ENCODE results near the gene C2orf15. TPM values are rescaled to one million over a fixed set of nuclear protein-coding genes. Genes with fewer than 3 reads are reported as not detected.

C2orf15 gene
- total and polyA plus RNA-seq, 9 of the 15 experiments (the other 6 are each of a cell fraction or from before 2014, with no cell fraction given) = 0.04 to 0.27 (median 0.15) TPM; not detected in 1

- peak in 1 of 2 experiments; percentile 46; a peak in 2 of 4 replicates for TF ChIP-seq MNT (conservative IDR thresholded peaks at IDR 0.05)
- 0 out of 2 replicates have a peak, but pooled peaks have one; percentile 44 for TF ChIP-seq E2F4 (CRISPR knock-in tag; IDR thresholded peaks at IDR 0.05; ENCODE audit: low read depth)
- no peak for TF ChIP-seq OTX1 (CRISPR knock-in tag; IDR thresholded peaks at IDR 0.05)
- TF ChIP-seq ZNF431 (CRISPR knock-in tag; IDR thresholded peaks at IDR 0.05) = no peak
- TF ChIP-seq CBX1 (IDR thresholded peaks at IDR 0.05; ENCODE audit: low read depth) = no peak
- no peak for TF ChIP-seq HMBOX1 (IDR thresholded peaks at IDR 0.05)
- TF ChIP-seq ZBED1 (IDR thresholded peaks at IDR 0.05) = no peak
- no peak for TF ChIP-seq IRF1 (CRISPR knock-in tag; IDR thresholded peaks at IDR 0.05; ENCODE audit: borderline replicate concordance)
- no peak for TF ChIP-seq ZNF76 (CRISPR knock-in tag; IDR thresholded peaks at IDR 0.05; ENCODE audit: borderline replicate concordance)
- no peak for TF ChIP-seq THRB (CRISPR knock-in tag; conservative IDR thresholded peaks at IDR 0.05)
- TF ChIP-seq ZNF707 (CRISPR knock-in tag; conservative IDR thresholded peaks at IDR 0.05) = no peak
- TF ChIP-seq ZC3H4 (CRISPR knock-in tag; IDR thresholded peaks at IDR 0.05; ENCODE audit: borderline replicate concordance) = no peak
- TF ChIP-seq PKNOX1 (IDR thresholded peaks at IDR 0.05) = peak; percentile 57
- no peak for TF ChIP-seq ZNF121 (CRISPR knock-in tag; conservative IDR thresholded peaks at IDR 0.05)
- no peak for TF ChIP-seq SREBF2 (CRISPR knock-in tag; IDR thresholded peaks at IDR 0.05)
- no peak for TF ChIP-seq ZKSCAN8 (CRISPR knock-in tag; IDR thresholded peaks at IDR 0.05)
- peak in 1 of 2 experiments; percentile 13; a peak in 1 of 4 replicates for TF ChIP-seq SIN3A (IDR thresholded peaks at IDR 0.05; ENCODE audit: borderline replicate concordance in 2 of 2, control insufficient read depth in 1 of 2, low read depth in 2 of 2, low read length in 2 of 2)
Observed at GRCh38 chr2:99141110-99142108, at the start of gene C2orf15 (continued).
